Measurements from ENCODE around the gene PTPRN2.

DNA sequence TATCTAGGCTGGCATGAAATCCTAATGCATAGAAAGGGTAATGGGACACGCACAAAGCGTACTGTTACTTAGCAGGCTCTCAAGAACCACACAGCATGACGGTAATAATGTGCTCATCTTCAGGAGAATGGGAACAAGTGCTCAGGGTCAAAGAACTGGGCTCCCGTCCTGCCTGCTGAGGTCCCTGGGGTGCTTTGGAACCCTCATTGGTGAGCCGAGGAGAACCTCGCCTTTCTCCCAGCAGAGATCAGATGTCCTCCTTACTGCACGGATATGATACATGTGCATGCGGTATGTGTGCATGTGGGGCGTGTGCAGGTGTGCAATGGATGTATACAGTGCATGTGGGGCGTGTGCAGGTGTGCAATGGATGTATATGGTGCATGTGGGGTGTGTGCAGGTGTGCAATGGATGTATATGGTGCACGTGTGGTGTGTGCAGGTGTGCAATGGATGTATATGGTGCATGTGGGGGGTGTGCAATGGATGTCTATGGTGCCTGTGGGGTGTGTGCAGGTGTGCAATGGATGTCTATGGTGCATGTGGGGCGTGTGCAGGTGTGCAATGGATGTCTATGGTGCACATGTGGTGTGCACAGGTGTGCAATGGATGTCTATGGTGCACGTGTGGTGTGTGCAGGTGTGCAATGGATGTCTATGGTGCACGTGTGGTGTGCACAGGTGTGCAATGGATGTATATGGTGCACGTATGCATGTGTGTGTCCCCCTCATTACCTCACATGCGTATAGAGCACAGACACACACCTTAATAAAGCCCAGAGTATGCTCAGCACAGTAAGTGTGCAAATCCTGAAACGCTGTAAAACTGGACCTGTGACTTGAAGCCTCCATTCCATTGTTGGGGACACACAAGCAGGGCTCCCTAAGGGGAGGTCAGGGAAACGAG lies 336.3 kb downstream of the PTPRN2 start:
- TF ChIP-seq, protein P1, sequence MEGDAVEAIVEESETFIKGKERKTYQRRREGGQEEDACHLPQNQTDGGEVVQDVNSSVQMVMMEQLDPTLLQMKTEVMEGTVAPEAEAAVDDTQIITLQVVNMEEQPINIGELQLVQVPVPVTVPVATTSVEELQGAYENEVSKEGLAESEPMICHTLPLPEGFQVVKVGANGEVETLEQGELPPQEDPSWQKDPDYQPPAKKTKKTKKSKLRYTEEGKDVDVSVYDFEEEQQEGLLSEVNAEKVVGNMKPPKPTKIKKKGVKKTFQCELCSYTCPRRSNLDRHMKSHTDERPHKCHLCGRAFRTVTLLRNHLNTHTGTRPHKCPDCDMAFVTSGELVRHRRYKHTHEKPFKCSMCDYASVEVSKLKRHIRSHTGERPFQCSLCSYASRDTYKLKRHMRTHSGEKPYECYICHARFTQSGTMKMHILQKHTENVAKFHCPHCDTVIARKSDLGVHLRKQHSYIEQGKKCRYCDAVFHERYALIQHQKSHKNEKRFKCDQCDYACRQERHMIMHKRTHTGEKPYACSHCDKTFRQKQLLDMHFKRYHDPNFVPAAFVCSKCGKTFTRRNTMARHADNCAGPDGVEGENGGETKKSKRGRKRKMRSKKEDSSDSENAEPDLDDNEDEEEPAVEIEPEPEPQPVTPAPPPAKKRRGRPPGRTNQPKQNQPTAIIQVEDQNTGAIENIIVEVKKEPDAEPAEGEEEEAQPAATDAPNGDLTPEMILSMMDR (IDR thresholded peaks at IDR 0.05) = no peak
- TF ChIP-seq POLR2A (IDR thresholded peaks at IDR 0.05) = no peak
- TF ChIP-seq POLR2AphosphoS5 (IDR thresholded peaks at IDR 0.05) = no peak
